RWPE2 (cell line): ENCODE results near the gene MYO1H.

Source experiments
- ATAC-seq: fragments of 200-7000 bp; cut with Tn5 transposase; 3 replicates; pipeline ENCODE4 v1.9.1; 2021; ENCODE audit warnings: low read depth
- DNase-seq: peaks from one replicate; pipeline ENCODE4 v3.0.0-alpha.2; 2020; ENCODE audit warnings: low spot score
- H3K27ac ChIP-seq: fragments of 450-650 bp; 2 replicates; pipeline ENCODE4 v1.5.1; 2017; ENCODE audit warnings: mild to moderate bottlenecking; ENCODE audit not compliant: poor library complexity, severe bottlenecking
- H3K27me3 ChIP-seq: fragments of 250-450 bp; sonication (Bioruptor Pico); 2 replicates; pipeline ENCODE4 v1.5.1; 2021; ENCODE audit warnings: mild to moderate bottlenecking, moderate library complexity; ENCODE audit not compliant: insufficient read depth, poor library complexity, severe bottlenecking
- H3K36me3 ChIP-seq: fragments of 250-450 bp; sonication (Bioruptor Pico); 2 replicates; pipeline ENCODE4 v1.5.1; 2020; ENCODE audit warnings: low read depth, mild to moderate bottlenecking, moderate library complexity
- H3K4me1 ChIP-seq: fragments of 250-450 bp; sonication (Bioruptor Pico); 2 replicates; pipeline ENCODE4 v1.5.1; 2021; ENCODE audit warnings: mild to moderate bottlenecking, moderate library complexity; ENCODE audit not compliant: insufficient read depth, poor library complexity, severe bottlenecking
- H3K4me3 ChIP-seq: fragments of 250-450 bp; sonication (Bioruptor Pico); 2 replicates; pipeline ENCODE4 v1.5.1; 2021; ENCODE audit warnings: mild to moderate bottlenecking, moderate library complexity; ENCODE audit not compliant: severe bottlenecking
- H3K9me3 ChIP-seq: fragments of 250-450 bp; sonication (Bioruptor Pico); 2 replicates; pipeline ENCODE4 v1.5.1; 2021; ENCODE audit warnings: mild to moderate bottlenecking, moderate library complexity; ENCODE audit not compliant: severe bottlenecking
- CTCF ChIP-seq: fragments of 450-650 bp; IDR thresholded peaks from one replicate; pipeline ENCODE4 v1.5.1; 2017; ENCODE audit warnings: mild to moderate bottlenecking, moderate library complexity; ENCODE audit not compliant: poor library complexity, severe bottlenecking

The MYO1H gene

GRCh38 chr12:109482491-109482890, 134.8 kb downstream of the MYO1H start:
- peaks cover 10% of the 10 kb centered on the region for H3K4me1 ChIP-seq
- no peak overlapping the region for H3K4me3 ChIP-seq
- DNase-seq = no peak
- H3K36me3 ChIP-seq = peaks cover 57% of the 10 kb centered on the region
- H3K9me3 ChIP-seq = no peaks in the 10 kb centered on the region
- TF ChIP-seq CTCF = no peak
- no peak for ATAC-seq
- no peak overlapping the region for H3K27ac ChIP-seq
- no peaks in the 10 kb centered on the region for H3K27me3 ChIP-seq

DNA sequence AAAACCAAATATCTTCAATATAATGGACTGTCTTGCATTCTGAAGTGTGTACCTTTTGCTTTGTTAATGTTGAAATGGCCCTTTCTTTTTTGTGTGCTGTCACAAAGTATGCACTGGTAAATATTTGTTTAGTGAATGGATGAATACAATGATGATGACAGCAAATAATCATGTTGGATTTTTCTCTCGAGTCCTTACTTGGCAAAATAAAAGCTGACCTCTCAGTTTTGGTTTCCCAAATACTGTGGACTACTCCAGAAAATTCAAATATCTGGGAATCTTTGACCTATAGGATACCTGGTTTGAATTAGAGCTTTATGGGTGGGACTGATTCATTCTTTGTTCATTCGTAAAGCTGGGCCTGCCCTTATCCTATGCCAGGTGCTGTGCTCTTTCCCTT, 135.2 kb downstream of the MYO1H start:
- ATAC-seq = no peak
- peaks cover 61% of the 10 kb centered on the region for H3K36me3 ChIP-seq
- no peak for TF ChIP-seq CTCF

GRCh38 chr12:109483346-109483745, 135.6 kb downstream of the MYO1H start:
- Histone ChIP-seq H3K27ac (no peak overlapping the region), H3K27me3 (no peaks in the 10 kb centered on the region), H3K9me3 (no peaks in the 10 kb centered on the region), H3K4me1 (peaks cover 7% of the 10 kb centered on the region), H3K4me3 (no peak overlapping the region), H3K36me3 (peaks cover 63% of the 10 kb centered on the region)
- TF ChIP-seq CTCF = no peak
- DNase-seq (no peak), ATAC-seq (no peak)

More for the DNA sequence above, 135.2 kb downstream of the MYO1H start:
- DNase-seq = no peak
- Histone ChIP-seq H3K9me3 (no peaks in the 10 kb centered on the region), H3K27me3 (no peaks in the 10 kb centered on the region), H3K4me3 (no peak overlapping the region), H3K4me1 (peaks cover 10% of the 10 kb centered on the region), H3K27ac (no peak overlapping the region)

DNA sequence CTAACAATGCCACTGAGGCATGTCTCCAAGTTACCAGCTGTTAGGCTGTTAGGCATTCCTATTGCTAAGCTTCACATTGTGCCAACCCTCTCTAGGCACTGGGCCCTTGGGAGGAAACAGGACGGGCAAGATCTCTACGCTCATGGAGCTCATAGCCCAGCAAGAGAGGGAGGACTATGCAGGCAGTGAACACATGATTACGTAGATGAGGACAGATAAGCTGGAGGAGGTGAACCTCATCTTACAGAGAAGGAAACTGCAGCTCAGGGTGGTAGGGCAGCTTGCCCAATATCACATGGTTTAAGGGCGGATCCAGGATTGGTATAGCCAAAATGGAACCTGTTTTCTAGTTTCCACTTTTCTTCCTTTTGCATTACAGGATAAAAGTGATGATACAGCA, 137.5 kb downstream of the MYO1H start:
- TF ChIP-seq CTCF = no peak
- H3K4me1 ChIP-seq = no peaks in the 10 kb centered on the region
- peaks cover 70% of the 10 kb centered on the region for H3K36me3 ChIP-seq
- H3K27me3 ChIP-seq = no peaks in the 10 kb centered on the region
- no peak overlapping the region for H3K4me3 ChIP-seq
- ATAC-seq = no peak
- H3K9me3 ChIP-seq = no peaks in the 10 kb centered on the region
- H3K27ac ChIP-seq = no peak overlapping the region
- no peak for DNase-seq

GRCh38 chr12:109487181-109488050, 139.7 kb downstream of the MYO1H start:
- DNase-seq = no peak
- Histone ChIP-seq H3K4me1 (no peaks in the 10 kb centered on the region), H3K4me3 (no peak overlapping the region), H3K27ac (no peak overlapping the region), H3K9me3 (no peaks in the 10 kb centered on the region), H3K27me3 (no peaks in the 10 kb centered on the region), H3K36me3 (peaks cover 88% of the 10 kb centered on the region)
- no peak for ATAC-seq
- no peak for TF ChIP-seq CTCF
